HG03064 (cell line): ENCODE data around the gene HMGA1.
A peak's percentile ranks its signal among the peaks of the same experiment; 100 is the strongest.
"Not testable (repeated sequence)": the region's sequence is repeated elsewhere in the genome, so short reads cannot be mapped to it uniquely, and the experiment has no call there.

ENCODE experiments used
- ATAC-seq: cut with Tn5 transposase; IDR thresholded peaks from one replicate; pipeline ENCODE4 v1.9.1; 2021; ENCODE audit warnings: low read depth; ENCODE audit not compliant: unreplicated experiment

The HMGA1 gene

GRCh38 chr6:34239893-34240292 is 3.2 kb downstream of the HMGA1 start:
- no peak for ATAC-seq

- no peak for ATAC-seq
Observed at GRCh38 chr6:34240329-34241248, 3.9 kb downstream of the HMGA1 start.

GRCh38 chr6:34241351-34242215 is 4.9 kb downstream of the HMGA1 start:
- no peak for ATAC-seq

GRCh38 chr6:34242252-34243130 is 5.8 kb downstream of the HMGA1 start:
- no peak for ATAC-seq

- no peak for ATAC-seq
Observed at GRCh38 chr6:34243131-34243771, 6.6 kb downstream of the HMGA1 start.

- no peak for ATAC-seq
Observed at GRCh38 chr6:34243901-34244884, 7.5 kb downstream of the HMGA1 start.

GRCh38 chr6:34245032-34245760 is 8.5 kb downstream of the HMGA1 start:
- not testable (repeated sequence) for ATAC-seq

- not testable (repeated sequence) for ATAC-seq
Observed at GRCh38 chr6:34245761-34246140, 9.1 kb downstream of the HMGA1 start.

GRCh38 chr6:34246249-34246562 is 9.5 kb downstream of the HMGA1 start:
- no peak for ATAC-seq

GRCh38 chr6:34246563-34247391 is 10.1 kb downstream of the HMGA1 start:
- no peak for ATAC-seq

- ATAC-seq = no peak
Observed at GRCh38 chr6:34247481-34248197, 11.0 kb downstream of the HMGA1 start.

GRCh38 chr6:34248198-34248726 is 11.6 kb downstream of the HMGA1 start:
- peak; percentile 18 for ATAC-seq

- peak; percentile 55 for ATAC-seq
Observed at GRCh38 chr6:34248727-34249468, 12.2 kb downstream of the HMGA1 start, which contains the start of gene SMIM29. Gene SMIM29, minus strand, starts transcription at chr6:34249006. Its CDS starts 1,215 bp downstream, at chr6:34247791.

GRCh38 chr6:34249469-34250261 is 13.0 kb downstream of the HMGA1 start:
- ATAC-seq = peak; percentile 26

- ATAC-seq = not testable (repeated sequence)
Observed at GRCh38 chr6:34252395-34252794, 15.7 kb downstream of the HMGA1 start.
